Keratinocyte (primary cell): ENCODE results near the gene EEF2.

Experiments
- EZH2 ChIP-seq: IDR thresholded peaks from one replicate; pipeline ENCODE4 v1.6.1; 2012; ENCODE audit warnings: inconsistent platforms, mild to moderate bottlenecking, low read length, moderate library complexity
- TF ChIP-seq, protein P1 (sequence below), 3 experiments: IDR thresholded peaks in 1 of 3; conservative IDR thresholded peaks in 1 of 3; optimal IDR thresholded peaks in 1 of 3; 2 replicates in 2 of 3; 3 replicates in 1 of 3; pipeline versions ENCODE3 to v1.5.1; 2011; ENCODE audit warnings: low read length in 3 of 3, mild to moderate bottlenecking in 3 of 3, moderate library complexity in 2 of 3, control low read depth in 1 of 3, inconsistent platforms in 1 of 3; ENCODE audit not compliant: insufficient read depth in 2 of 3; ENCODE audit errors: extremely low read depth in 1 of 3

DNA sequence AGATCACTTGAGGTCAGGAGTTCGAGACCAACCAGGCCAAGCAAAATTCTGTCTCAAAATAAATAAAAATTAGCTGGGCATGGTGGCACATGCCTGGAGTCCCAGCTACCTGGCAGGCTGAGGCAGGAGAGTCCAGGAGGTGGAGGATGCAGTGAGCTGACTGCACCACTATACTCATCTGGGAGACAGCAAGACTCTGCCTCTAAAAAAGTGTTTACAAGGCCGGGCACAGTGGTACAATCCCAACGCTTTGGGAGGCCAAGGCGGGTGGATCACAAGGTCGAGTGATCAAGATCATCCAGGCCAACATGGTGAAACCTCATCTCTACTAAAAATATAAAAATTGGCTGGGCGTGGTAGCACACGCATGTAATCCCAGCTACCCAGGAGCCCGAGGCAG lies 10.1 kb downstream of the EEF2 start:
- TF ChIP-seq, protein P1, sequence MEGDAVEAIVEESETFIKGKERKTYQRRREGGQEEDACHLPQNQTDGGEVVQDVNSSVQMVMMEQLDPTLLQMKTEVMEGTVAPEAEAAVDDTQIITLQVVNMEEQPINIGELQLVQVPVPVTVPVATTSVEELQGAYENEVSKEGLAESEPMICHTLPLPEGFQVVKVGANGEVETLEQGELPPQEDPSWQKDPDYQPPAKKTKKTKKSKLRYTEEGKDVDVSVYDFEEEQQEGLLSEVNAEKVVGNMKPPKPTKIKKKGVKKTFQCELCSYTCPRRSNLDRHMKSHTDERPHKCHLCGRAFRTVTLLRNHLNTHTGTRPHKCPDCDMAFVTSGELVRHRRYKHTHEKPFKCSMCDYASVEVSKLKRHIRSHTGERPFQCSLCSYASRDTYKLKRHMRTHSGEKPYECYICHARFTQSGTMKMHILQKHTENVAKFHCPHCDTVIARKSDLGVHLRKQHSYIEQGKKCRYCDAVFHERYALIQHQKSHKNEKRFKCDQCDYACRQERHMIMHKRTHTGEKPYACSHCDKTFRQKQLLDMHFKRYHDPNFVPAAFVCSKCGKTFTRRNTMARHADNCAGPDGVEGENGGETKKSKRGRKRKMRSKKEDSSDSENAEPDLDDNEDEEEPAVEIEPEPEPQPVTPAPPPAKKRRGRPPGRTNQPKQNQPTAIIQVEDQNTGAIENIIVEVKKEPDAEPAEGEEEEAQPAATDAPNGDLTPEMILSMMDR (optimal IDR thresholded peaks at IDR 0.05 in 1 of 3, IDR thresholded peaks at IDR 0.05 in 1 of 3, conservative IDR thresholded peaks at IDR 0.05 in 1 of 3; ENCODE audit: extremely low read depth in 1 of 3, insufficient read depth in 2 of 3, low read length in 3 of 3): no peak
- TF ChIP-seq EZH2: no peak
